ENCODE results near the gene LDHAL6B.
A peak's percentile ranks its signal among the peaks of the same experiment; 100 is the strongest.

The LDHAL6B gene

DNA sequence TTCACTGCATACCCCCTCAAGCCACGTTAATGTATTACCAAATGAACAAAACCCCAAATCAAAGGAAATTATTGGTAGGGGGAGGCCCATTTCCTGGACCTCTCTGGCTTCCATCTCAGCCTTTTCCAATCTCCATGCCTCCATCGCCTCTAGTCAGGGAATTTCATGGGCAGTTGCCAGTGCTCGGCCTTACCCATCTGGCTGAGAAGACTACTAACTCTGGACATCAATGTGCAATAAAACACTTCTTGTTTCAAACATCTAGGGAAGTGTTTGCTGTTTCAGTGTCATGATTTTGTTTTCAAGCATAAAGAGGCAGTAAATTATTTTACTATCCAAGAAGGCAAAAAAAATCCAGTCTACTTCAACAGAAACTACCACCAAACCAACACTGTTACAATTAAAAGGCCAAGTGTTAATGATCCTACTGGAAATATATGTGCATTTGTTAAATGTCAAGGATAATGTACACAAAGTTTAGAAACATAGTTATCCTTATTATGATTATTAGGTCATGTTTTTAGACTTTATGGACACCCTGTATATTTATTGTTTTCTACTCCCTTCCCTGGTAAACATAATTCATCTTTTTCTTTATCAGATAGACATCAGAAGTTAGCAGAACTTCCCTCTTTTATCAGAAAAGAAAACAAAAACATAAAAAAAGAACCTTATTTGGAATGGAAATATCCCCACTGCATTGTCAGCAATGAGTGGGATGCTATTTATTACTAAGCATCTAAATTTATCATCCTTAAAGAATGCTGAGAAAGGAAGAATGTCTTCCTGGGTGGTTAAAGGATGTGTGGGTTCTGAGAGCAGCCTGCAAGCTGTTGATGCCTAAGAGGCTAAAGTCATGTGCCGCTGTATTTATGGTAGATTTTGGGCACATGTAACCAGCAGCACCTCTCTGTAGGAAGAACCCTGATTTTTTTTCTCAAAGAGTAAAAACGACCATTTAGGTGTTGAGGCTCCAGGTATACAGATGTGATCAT, 15.2 kb downstream of the LDHAL6B start:
- no peak for DNase-seq

DNA sequence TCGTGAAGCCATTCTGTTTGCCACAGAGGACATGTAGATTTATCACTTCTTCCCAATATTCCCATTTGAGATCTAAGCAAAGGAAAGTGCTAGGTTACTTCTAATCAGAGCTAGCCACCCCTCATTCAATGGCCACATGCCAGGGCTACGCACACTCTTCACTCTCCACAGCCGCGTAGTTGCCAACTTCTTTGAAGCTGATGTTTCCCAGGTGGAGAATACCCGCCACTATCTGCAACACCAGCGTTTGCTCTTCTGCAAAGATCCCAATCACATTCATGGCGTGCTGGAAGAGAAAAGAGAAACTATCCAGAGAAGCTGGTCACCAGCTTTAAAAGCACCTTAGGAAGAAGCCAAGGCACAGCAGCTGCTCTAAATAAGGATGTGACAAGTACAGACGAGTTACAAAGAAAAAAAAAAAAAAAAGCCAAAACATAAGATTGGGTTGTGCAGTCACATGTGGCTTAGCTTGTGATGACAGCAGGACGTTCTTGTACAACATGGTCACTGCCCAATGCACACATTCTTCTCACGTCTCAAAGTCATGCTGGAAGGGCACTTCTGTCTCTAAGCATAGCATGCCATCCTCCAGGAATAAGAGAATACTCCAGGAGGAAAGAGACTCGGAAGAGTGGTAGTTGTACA, 16.4 kb downstream of the LDHAL6B start:
- peak; percentile 30 for DNase-seq

DNA sequence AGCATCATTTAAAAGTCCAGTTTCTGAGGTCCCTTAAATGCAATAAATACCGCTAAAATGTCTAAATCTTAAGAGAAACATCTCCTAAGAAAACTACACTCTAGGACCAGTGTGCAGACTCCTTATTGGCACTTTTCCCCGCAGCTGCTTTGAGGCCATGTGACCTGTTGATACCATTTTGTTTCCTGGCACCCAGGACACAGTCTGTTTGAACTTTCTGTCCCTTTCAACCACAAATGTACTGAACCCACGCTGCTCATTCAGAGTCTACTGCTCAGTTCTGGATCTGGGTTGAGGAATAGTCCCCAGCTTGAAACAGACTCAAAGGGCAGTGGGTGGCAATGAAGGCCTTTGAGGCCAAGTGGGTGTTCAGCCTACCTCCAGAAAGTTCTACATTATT, 17.1 kb downstream of the LDHAL6B start:
- no peak for DNase-seq

DNA sequence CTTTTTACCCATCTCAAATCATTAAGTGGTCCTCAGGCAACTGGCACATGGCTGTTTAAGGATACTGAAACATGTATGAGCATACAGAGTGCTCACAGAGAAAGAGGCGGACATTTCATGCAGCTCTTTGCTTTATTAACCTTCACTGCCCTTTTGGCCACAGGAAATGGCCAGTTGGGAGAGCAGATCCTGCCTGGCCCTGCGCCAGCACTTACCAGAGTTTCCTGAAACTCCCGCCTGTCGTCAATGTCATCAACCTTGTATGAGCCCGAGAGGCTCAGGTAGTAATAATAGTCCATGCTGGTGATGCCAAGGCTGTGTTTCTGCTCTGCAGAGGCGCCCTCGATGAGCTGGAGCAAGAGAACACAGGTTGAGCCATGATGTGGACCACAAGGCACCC, 17.8 kb downstream of the LDHAL6B start:
- no peak for DNase-seq

DNA sequence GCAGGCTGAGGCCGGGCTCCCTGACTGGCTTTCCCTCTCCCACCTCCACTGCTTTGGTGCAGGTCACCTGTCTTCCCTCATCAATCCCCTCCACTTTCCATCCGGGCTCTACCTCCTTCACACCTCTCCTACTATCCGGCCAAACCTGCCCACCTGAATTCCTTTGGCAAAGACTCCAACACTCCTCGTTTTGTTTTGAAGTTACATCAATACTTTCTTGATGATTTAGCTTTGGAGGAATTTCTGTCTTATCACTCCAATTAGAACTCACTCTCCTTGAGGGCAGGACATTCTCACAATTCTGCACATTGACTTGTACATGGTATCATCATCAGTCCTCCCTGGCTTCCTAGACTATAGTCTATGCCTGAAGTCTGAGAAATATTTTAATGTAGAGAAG, 20.4 kb downstream of the LDHAL6B start:
- DNase-seq: no peak

DNA sequence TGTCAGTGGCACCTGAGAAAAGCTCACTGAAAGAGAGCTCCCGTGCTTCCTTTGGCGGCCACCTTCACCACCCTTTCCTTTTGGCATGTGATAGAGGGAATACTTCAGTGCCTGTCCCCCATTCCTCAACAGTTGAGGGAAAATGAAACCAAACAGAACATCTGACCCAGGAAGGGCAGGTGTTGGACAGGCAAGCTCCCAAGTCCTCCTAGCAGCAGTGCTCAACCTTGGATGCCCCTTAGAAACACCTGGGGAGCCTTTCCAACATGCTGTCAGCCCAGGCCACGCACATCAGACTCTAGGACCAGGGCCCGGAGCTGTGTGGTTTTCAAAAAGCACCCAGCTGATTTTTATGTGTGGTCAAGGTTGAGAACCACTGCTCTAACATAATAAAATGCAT, 22.4 kb downstream of the LDHAL6B start:
- no peak for DNase-seq

DNA sequence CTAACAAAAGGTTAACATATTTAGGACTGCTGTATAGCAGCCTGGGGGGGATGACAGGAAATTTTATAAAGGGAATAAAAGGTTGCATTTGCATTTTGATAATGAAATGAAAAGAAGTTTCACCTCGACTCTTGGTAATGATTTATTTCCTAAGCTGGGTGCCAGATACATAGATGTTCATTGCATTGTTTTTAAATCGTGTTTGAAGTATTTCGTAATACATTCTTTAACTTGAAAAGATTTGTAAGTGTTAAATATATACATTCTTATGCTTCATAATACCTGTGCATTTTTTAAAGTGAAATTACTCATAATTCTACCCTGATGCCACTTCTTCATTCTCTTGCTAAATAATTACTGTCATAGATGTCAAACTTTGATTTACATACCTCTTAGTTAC, 22.8 kb downstream of the LDHAL6B start:
- DNase-seq: no peak

DNA sequence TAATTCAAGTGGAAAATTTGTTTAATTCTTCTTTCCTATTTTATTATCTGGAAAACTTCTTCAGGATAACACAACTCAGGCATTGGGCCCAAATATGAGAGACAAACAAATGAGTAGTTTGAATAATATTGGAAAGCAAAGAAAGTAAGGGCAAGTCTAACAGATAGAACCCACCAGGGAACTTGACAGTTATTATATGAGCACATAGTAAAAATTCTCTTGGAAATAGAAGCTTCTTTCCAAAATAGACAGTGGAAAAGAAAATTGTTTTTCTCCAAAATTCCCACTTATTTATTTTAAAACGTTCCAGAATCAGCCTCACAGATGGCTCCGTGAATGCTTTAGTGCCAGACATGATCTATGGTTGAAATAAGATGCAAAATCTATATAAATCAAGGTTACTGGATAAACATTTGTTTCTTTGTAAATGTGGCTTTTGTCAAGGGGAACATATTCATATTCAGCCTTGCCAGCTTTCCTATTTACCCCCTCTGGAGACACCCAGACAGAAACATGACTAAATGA, 23.9 kb downstream of the LDHAL6B start:
- DNase-seq: no peak

DNA sequence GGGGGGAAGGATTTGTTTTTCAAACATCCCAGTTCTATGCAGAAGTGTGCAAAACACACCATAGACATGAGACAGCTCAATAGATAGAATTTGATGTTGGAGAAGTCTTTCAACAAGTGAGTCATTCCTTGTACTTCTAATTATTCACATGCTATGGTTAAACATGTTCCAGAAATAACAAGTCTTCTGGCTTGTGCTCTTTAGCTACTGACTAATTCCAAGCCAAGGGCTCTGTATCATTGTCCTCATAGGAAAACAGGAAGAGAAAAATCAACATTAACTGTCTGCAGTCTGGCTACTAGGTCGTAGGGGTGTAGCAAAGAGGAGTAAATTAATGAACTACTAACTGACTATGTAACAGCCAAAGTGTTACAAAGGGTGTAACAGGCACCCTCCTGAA, 25.8 kb downstream of the LDHAL6B start:
- no peak for DNase-seq

DNA sequence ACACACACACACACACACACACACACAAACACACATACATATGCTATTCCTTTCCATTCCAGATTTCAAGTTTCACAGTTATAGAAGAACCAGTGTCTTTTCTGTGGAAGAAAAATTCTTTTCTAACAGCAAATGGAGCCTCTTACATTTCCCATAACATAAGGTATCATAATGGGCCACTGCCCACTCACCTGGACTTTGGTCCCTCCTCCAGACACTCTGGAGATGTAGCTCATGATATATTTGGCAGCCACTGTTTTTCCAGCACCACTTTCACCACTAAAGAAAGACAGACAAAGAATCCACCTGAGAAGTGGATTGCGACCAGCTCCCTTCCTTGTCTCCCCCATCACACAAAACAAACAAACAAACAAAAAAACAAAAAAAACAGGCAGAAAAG, 29.8 kb downstream of the LDHAL6B start:
- no peak for DNase-seq

DNA sequence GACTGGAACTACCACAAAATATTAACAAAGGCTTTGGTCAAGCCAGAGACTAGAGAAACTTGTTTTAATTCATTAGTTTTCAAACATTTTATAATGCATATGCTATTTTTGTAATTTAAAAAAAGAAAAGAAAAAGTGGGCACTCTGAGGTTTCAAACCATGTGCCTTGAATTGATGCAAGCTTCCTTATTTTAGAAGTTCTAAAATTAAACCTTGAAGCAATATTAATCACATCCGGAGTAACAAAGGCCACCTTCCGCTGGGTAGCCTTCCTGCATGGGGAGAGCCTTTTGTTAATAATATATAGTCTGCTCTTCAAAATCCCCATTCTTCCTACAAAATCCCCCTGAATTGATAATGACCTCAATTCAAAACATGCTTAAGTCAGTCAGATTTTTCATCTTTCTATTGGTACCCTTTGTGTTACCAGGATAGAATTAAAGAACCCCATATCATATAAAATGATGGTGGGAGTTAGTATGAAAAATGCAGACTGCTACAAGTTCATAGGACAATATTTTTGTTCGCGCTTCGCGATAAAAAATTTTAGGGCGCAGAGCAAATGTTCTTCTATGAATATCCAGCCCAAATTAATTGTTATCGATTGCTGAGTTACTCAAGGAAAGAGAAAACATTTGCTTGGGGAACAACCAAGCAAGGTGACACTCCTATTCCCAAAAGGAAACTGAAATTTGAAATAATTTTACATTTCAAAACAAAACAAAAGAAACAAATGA, 30.6 kb downstream of the LDHAL6B start:
- no peak for DNase-seq

DNA sequence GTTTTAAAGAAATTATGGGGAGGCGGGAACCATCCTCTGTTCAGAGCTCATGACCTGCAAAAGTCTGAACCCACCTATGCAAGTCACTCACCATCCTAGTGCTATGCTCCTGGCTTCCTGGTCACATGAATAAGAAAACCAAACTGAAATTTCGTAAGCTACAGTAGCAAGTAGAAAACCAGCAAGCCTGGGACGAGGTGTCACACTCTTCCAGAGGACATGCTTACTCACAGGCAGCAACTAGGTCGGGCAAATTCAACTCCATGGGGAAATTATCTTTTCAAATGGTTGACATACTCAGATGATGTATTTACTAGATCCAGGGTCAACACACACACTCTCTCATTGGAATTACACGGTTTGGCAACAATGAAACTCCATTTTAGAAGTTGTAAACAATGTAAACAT, 31.3 kb downstream of the LDHAL6B start:
- DNase-seq: no peak

DNA sequence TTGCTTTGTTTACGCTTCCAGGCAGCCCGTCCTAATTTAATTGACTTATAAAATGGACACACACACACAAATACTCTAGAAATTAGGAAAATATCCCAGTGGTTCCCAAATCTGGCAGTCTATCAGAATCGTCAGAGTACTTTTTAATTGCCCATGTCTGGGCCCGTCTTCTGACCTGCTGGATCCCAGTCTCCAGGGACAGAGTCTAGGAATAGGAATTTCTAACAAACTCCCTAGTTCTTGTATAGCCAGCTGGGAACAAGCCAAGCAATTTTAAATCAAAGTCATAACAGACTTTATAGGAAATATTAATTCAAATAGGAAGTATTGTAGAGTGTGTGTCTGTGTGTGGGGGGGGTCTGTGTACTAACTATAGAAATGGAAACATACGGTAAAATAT, 33.4 kb downstream of the LDHAL6B start:
- DNase-seq: no peak

DNA sequence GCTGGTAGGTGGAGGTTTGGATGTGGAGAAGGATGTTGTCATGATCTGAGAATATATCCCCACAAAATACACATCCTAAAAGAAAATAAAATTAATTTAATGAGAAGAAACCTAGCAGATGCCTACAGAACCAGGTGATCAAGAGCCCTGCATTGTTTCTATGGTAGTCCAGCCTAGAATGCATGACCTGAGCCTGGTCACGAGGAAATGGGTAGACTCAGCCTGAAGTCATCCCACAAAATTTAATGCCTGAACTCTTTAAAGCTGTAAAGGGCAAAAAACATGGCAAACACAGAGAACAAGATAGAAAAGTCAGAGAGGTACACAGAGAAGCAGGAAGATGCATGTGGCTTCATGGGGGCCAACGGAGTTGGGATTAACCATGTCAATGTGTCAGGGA, 36.0 kb downstream of the LDHAL6B start:
- no peak for DNase-seq

DNA sequence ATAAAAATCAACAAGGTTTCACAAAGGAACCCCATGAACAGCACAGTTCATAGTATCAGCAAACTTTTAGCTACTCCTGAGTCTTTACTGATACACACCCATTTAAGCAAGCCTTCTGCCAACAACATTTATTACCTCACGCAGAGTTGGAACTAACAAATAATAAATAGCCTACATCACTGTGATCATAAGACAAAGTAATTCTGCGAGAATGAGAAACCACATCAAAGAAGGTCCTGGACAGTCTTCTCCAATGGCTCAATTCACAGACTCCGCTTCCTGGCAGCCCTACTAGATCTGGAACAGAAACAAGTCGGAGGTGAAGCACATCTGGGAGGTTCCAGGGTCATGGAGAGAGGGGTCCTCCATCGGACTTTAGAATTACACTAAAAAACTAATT, 37.0 kb downstream of the LDHAL6B start:
- no peak for DNase-seq

DNA sequence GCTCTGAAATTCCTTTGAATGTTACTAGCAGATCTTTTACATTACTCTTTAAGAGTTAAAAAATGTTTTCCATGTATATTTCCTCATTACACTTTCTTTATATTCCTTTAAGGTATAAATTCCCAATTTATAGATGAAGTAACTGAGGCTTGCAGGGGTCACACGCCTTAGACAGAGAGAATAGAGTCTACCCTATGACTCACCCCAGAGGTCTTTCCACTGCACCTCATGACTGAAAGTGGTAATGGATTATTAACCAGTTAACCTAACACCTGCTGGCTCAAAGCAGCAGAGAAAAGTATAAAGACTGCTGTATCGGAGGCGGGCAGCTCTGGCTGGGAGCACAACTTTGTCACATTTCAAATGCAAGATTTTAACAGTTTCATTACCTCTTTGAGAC, 37.7 kb downstream of the LDHAL6B start:
- DNase-seq: no peak

DNA sequence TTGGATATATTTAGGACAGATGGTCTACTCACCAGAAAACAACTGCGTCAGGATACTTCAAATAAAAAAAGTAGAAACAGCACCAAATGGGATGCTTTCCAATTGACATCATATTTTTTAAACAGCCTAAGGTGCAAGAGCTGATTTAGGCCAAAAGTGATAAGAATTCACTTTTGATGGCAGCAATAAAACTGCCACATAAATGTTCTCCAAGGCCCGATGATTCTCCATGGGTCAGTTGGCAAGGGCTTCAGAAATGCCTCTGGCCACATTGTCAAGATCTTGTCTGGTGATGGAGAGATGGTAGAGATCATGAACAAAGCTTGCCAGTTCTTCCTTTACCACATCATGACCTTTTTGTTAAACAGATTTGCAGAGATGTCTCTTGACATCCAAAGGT, 38.9 kb downstream of the LDHAL6B start:
- no peak for DNase-seq

DNA sequence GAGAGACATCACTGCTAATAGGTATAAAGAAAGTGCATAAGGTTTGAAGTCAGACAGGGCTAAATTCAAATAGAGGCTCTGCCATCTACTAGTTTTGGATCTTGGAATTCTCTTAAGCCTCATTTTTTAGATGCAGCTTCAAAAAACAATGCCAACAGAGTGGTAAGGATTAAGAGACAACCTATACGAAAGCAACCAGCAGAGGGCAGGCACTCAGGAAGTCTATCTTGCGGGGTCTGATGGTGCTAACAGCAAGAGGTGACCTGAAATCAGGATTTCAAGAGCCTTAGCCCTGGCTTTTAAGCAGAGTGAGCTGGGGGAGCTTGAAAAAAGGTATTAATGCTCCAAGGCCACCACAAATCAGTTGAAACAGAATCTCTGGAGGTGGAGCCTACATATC, 40.7 kb downstream of the LDHAL6B start:
- peak; percentile 30 for DNase-seq

DNA sequence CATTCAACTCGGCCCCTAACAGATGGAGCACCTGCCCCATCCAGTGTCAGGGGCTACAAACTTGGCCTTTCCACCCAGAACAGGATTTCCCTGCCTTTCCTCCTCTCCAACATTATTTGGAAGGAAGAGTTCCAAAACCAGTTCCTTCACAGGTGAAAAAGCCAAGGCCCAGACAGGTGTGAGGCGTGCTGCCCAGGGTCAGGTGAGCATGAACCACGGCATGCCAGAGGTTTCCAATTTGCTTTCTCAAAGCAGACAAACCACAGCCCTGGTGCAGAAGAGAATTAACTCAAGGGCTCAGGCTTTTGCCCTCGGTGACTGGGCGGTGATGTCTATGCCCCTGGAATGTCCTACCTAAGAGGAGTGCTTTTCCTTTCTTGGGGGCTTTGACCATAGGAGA, 43.2 kb downstream of the LDHAL6B start:
- DNase-seq: no peak

DNA sequence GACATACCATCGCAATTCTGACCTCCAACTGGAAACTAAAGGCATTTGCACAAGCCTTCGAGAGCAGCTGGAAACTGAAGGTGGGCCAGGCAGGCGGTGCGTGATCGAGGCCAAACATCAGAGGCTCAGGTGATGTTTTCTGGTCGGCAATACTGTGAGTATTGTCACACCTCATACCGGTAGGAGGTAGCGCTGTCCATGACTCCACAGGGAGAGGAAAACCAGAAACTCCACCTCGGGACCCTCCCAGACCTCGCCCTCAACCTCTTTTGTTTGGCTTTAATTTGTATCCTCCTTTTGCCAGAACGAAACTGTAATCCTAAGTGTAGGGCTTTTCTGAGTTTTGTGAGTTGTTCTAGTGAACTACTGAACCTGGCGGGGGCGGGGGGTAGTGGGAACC, 43.6 kb downstream of the LDHAL6B start:
- DNase-seq: no peak

DNA sequence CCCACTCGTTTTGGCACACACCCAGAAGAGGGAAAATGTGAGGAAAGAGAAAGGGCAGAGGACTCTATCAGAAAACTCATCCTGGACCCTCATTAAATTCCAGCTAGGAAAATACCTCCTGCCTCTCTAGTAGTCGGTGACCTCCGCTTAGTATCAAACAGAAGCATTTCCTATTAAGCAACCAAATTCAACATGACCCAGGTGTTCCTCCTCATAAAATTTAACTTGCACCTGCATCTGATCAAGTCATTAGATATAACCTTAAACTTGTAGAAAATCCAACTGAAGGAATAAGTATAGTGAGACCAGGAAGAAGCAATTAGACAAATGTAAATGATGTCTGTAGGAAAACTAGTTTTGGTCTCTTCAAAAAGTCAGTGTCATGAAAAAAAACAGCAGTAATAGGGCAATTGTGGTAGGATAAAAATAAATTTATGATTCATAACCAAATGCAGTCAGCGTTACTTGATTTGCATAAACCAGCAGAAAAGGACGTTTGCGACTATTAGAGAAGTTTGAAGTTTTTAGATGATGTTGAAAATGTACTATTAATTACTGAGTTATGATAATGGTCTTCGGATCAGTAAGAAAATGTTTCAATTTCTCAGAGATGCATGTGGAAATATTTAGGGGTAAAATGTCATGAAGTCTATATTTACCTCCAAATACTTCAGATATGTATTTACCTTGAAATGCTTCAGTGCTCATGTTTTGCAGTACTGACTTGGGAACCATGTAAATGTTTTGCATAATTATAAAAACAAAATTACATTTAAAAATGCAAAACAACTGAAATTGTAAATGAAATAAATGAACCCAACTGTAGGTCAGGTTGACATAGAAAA, 44.6 kb downstream of the LDHAL6B start:
- DNase-seq: no peak

DNA sequence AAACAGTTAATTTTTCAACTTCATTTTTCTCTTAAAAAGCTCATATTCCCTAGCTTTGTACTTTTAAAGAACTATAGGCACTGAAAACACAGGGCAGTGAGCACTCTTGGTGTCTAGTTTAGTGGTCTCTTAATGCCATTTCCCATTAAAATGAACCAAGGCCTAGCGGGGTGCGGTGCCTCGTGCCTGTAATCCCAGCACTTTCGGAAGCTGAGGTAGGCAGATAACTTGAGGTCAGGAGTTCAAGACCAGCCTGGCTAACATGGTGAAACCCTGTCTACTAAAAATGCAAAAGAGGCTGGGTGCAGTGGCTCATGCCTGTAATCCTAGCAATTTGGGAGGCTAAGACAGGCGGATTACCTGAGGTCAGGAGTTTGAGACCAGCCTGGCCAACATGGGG, 45.5 kb downstream of the LDHAL6B start:
- DNase-seq: no peak

All from NCI-H1105 (cell line).